Measurements from ENCODE around the gene CHI3L1.

- TF ChIP-seq CTCF (IDR thresholded peaks at IDR 0.05; ENCODE audit: insufficient read depth, low read depth, low read length) (no peak), EZH2 (IDR thresholded peaks at IDR 0.05; ENCODE audit: insufficient read depth, low read length) (no peak)
Observed at GRCh38 chr1:203138066-203138465, 48.4 kb downstream of the CHI3L1 start.
